Effector memory CD8-positive, alpha-beta T cell (primary cell): ENCODE results near the gene FHIP1A.
A peak's percentile ranks its signal among the peaks of the same experiment; 100 is the strongest.
"Not testable (repeated sequence)": the region's sequence is repeated elsewhere in the genome, so short reads cannot be mapped to it uniquely, and the experiment has no call there.

Source experiments
- ATAC-seq: fragments of 150-1000 bp; cut with Tn5 transposase; replicated peaks from 2 replicates; pipeline ENCODE4 v1.10.0; 2021; ENCODE audit warnings: mild to moderate bottlenecking, moderate library complexity
- DNase-seq, 3 experiments: peaks; one replicate each; pipeline ENCODE4 v3.0.0; 2021
- H3K27ac Mint-ChIP-seq, 2 donors: one replicate each; pipeline ENCODE4 v1.8.0; 2022; ENCODE audit warnings: mild to moderate bottlenecking in 2 of 2, mixed read lengths in 2 of 2, moderate library complexity in 2 of 2
- H3K27me3 Mint-ChIP-seq, 2 donors: one replicate each; pipeline ENCODE4 v1.8.0; 2022; ENCODE audit warnings: mixed read lengths in 2 of 2
- H3K36me3 Mint-ChIP-seq: one replicate; pipeline ENCODE4 v1.8.0; 2022; ENCODE audit warnings: mild to moderate bottlenecking, moderate library complexity, mixed read lengths; ENCODE audit not compliant: insufficient read depth
- H3K4me1 Mint-ChIP-seq, 2 donors: one replicate each; pipeline ENCODE4 v1.8.0; 2022; ENCODE audit warnings: low read depth in 2 of 2, mixed read lengths in 2 of 2
- H3K4me3 Mint-ChIP-seq, 2 donors: one replicate each; pipeline ENCODE4 v1.8.0; 2022; ENCODE audit warnings: mild to moderate bottlenecking in 2 of 2, mixed read lengths in 2 of 2, moderate library complexity in 2 of 2
- H3K9me3 Mint-ChIP-seq, 2 donors: one replicate each; pipeline ENCODE4 v1.8.0; 2022; ENCODE audit warnings: mixed read lengths in 2 of 2

Gene FHIP1A

GRCh38 chr4:151404802-151405201 lies 4.2 kb upstream of the FHIP1A start:
- peaks cover 19 to 20% of the 10 kb centered on the region in 2 donors for H3K4me1 Mint-ChIP-seq
- not testable (repeated sequence) for ATAC-seq, DNase-seq, H3K4me3 Mint-ChIP-seq, H3K9me3 Mint-ChIP-seq, H3K36me3 Mint-ChIP-seq, H3K27ac Mint-ChIP-seq
- H3K27me3 Mint-ChIP-seq = peaks cover 16 to 34% of the 10 kb centered on the region in 2 donors

DNA sequence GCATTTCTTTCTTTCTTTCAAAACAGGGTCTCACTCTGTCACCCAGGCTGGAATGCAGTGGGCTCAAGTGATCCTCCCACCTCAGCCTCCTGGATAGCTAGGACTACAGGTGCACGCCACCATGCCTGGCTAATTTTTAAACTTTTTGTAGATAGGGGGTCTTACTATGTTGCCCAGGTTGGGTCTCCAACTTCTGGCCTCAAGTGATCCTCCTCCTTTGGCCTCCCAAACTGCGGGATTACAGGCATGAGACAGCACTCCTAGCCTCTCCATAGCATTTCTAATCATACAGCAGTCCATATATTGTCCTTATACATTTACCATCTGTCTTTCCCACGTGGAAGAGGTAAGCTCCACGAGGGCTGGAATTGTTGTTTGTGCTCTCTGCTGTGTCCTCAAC lies 2.0 kb upstream of the FHIP1A start:
- H3K27me3 Mint-ChIP-seq = peaks cover 23 to 40% of the 10 kb centered on the region in 2 donors
- peaks cover 20 to 25% of the 10 kb centered on the region in 2 donors for H3K4me1 Mint-ChIP-seq
- DNase-seq (no peak), ATAC-seq (no peak)
- peak overlapping the region; percentile 84 to 96 for H3K4me3 Mint-ChIP-seq
- H3K27ac Mint-ChIP-seq = no peak overlapping the region
- H3K9me3 Mint-ChIP-seq = no peaks in the 10 kb centered on the region
- H3K36me3 Mint-ChIP-seq = peaks cover 6% of the 10 kb centered on the region

GRCh38 chr4:151407466-151408379 lies 1.3 kb upstream of the FHIP1A start:
- Mint-ChIP-seq H3K4me3 (peak overlapping the region; percentile 84 to 96), H3K27ac (peak overlapping the region; percentile 10 to 27), H3K27me3 (peaks cover 25 to 43% of the 10 kb centered on the region in 2 donors), H3K36me3 (peaks cover 6% of the 10 kb centered on the region), H3K4me1 (peaks cover 20 to 25% of the 10 kb centered on the region in 2 donors), H3K9me3 (no peaks in the 10 kb centered on the region)
- ATAC-seq (no peak), DNase-seq (peak in 2 of 3 experiments; percentile 2)

DNA sequence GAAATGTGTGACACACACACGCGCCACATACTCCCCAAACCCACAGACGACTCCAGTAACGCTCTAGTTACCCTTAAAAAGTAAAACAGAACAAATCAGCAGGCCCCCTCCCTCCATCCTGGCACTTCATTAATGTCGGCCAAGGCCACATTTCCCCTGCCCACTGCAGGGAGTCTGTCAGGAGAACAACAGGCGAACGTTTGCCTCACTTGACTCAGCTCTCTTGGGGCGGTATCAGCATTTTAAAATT lies 671 bp upstream of the FHIP1A start:
- ATAC-seq = no peak
- peaks cover 31 to 48% of the 10 kb centered on the region in 2 donors for H3K27me3 Mint-ChIP-seq
- H3K9me3 Mint-ChIP-seq = no peaks in the 10 kb centered on the region
- DNase-seq = no peak
- H3K4me1 Mint-ChIP-seq = peaks cover 20 to 25% of the 10 kb centered on the region in 2 donors
- peak overlapping the region; percentile 10 to 27 for H3K27ac Mint-ChIP-seq
- H3K36me3 Mint-ChIP-seq = peaks cover 6% of the 10 kb centered on the region
- peak overlapping the region; percentile 84 to 96 for H3K4me3 Mint-ChIP-seq

GRCh38 chr4:151409470-151410313 lies 716 bp downstream of the FHIP1A start:
- DNase-seq = peak in 1 of 3 experiments; percentile 3
- Mint-ChIP-seq H3K27ac (peak overlapping the region in 1 of 2 donors; percentile 82), H3K27me3 (peaks cover 32 to 48% of the 10 kb centered on the region in 2 donors), H3K36me3 (peaks cover 6% of the 10 kb centered on the region), H3K4me3 (peak overlapping the region; percentile 84 to 96), H3K9me3 (no peaks in the 10 kb centered on the region), H3K4me1 (peaks cover 20 to 25% of the 10 kb centered on the region in 2 donors)
- ATAC-seq = no peak

DNA sequence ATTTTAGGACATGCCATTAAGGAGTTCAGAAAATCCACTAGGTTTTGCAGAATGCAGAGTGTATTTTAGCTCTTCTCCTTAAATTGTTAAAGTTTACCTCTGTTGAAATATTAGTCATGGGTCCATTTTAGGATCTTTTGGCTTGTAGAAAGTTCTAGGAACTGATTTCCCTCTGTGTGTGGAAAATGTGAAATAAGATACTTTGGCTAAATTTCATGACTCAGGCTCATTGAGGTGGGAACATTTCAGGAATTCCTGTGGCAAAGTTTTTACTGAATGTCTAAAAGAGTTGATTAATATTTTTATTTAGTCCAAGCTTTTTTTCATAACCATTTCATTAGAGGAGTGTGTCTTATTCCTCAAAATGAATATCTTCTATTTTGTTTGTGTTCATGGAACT lies 7.0 kb downstream of the FHIP1A start:
- Mint-ChIP-seq H3K27ac (no peak overlapping the region), H3K9me3 (no peaks in the 10 kb centered on the region), H3K4me1 (no peaks in the 10 kb centered on the region), H3K36me3 (no peaks in the 10 kb centered on the region), H3K27me3 (peaks cover 18 to 29% of the 10 kb centered on the region in 2 donors), H3K4me3 (no peak overlapping the region)
- ATAC-seq = no peak
- no peak for DNase-seq

GRCh38 chr4:151417164-151417571 lies 8.2 kb downstream of the FHIP1A start:
- no peaks in the 10 kb centered on the region for H3K36me3 Mint-ChIP-seq
- H3K4me3 Mint-ChIP-seq = no peak overlapping the region
- H3K27ac Mint-ChIP-seq = no peak overlapping the region
- DNase-seq = no peak
- no peak for ATAC-seq
- no peaks in the 10 kb centered on the region for H3K4me1 Mint-ChIP-seq
- peaks cover 28% of the 10 kb centered on the region in 2 donors for H3K27me3 Mint-ChIP-seq
- H3K9me3 Mint-ChIP-seq = no peaks in the 10 kb centered on the region

DNA sequence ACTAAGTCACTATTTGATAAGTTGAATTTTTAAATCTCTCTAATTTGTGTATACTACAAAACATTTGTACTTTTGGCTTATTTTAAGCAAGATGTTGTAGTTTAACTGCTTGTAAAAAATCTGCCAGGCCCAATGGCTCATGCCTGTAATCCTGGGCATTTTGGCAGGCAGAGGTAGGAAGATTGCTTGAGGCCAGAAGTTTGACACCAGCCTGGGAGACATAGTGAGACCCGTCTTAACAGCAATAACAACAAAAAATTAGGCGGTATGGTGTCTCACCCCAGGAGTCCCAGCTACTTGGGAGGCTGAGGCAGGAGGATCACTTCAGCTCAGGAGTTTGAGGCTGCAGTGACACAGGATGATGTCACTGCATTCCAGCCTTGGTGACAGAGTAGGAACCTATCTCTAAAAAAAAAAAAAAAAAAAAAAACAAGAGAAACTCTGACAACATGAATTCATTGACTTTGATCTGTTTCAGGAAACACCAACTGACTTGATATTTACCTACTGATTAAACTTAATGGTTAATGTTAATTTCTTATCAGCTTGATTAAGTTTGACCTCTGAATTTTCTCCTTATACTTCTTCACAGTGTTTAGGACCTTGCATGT lies 8.9 kb downstream of the FHIP1A start:
- DNase-seq (no peak), ATAC-seq (no peak)
- Mint-ChIP-seq H3K9me3 (no peaks in the 10 kb centered on the region), H3K4me3 (no peak overlapping the region), H3K36me3 (no peaks in the 10 kb centered on the region), H3K27ac (no peak overlapping the region), H3K27me3 (peaks cover 24 to 28% of the 10 kb centered on the region in 2 donors), H3K4me1 (no peaks in the 10 kb centered on the region)

DNA sequence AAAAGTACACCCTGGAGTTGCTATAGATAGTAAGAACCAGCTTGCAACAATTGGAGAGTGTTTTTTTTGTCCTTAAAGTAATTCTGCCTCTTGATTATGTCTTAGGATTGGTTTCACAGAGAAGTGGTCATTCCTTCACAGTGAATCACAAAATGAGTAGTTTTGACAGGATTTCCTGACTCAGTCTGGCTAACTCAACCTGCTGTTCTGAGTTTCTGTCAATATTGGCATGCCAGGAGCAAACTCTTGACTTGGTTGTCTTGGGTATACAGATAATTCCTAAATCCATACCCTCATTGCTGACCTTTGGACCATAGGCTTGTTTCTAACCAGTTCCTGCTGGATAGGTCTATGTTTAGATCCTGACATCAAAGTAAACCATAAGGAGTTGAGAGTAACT lies 9.4 kb downstream of the FHIP1A start:
- Mint-ChIP-seq H3K9me3 (no peaks in the 10 kb centered on the region), H3K4me3 (no peak overlapping the region), H3K36me3 (no peaks in the 10 kb centered on the region), H3K27ac (no peak overlapping the region), H3K4me1 (no peaks in the 10 kb centered on the region), H3K27me3 (peaks cover 23 to 28% of the 10 kb centered on the region in 2 donors)
- DNase-seq (no peak), ATAC-seq (no peak)

- H3K36me3 Mint-ChIP-seq = no peaks in the 10 kb centered on the region
- DNase-seq (no peak), ATAC-seq (no peak)
- no peaks in the 10 kb centered on the region for H3K9me3 Mint-ChIP-seq
- H3K27ac Mint-ChIP-seq = no peak overlapping the region
- peaks cover 27 to 33% of the 10 kb centered on the region in 2 donors for H3K27me3 Mint-ChIP-seq
- H3K4me1 Mint-ChIP-seq = no peaks in the 10 kb centered on the region
- H3K4me3 Mint-ChIP-seq = no peak overlapping the region
Measured at GRCh38 chr4:151418856-151419255, 9.9 kb downstream of the FHIP1A start.

GRCh38 chr4:151420250-151420807 lies 11.4 kb downstream of the FHIP1A start:
- Mint-ChIP-seq H3K27me3 (peaks cover 36 to 43% of the 10 kb centered on the region in 2 donors), H3K36me3 (no peaks in the 10 kb centered on the region), H3K4me1 (no peaks in the 10 kb centered on the region), H3K9me3 (no peaks in the 10 kb centered on the region), H3K27ac (no peak overlapping the region), H3K4me3 (no peak overlapping the region)
- ATAC-seq (no peak), DNase-seq (no peak)

DNA sequence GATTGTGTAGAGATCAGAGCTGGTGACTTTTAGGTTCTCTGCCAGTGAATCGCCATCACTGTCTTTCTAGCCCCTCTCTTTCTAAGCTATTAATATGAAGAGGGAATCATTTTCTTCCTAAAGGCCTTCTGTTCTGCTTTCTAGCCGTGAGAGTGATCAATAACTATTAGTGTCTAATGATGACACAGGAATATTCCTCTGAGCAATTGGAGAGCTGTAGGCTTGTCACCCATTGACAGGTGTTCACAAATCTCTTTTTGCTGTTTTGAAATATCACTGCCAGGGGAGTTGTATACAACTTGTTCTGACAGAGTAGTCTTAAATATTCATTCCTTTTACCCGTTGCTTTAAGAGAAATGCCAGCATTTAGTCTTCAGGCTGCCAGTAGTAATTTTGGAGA lies 13.9 kb downstream of the FHIP1A start:
- H3K27ac Mint-ChIP-seq = no peak overlapping the region
- no peak for ATAC-seq
- no peak overlapping the region for H3K4me3 Mint-ChIP-seq
- H3K9me3 Mint-ChIP-seq = no peaks in the 10 kb centered on the region
- DNase-seq = no peak
- peaks cover 28 to 34% of the 10 kb centered on the region in 2 donors for H3K27me3 Mint-ChIP-seq
- H3K36me3 Mint-ChIP-seq = no peaks in the 10 kb centered on the region
- no peaks in the 10 kb centered on the region for H3K4me1 Mint-ChIP-seq

- Mint-ChIP-seq H3K27me3 (peaks cover 30 to 39% of the 10 kb centered on the region in 2 donors), H3K4me1 (no peaks in the 10 kb centered on the region), H3K27ac (no peak overlapping the region), H3K9me3 (no peaks in the 10 kb centered on the region), H3K36me3 (no peaks in the 10 kb centered on the region), H3K4me3 (no peak overlapping the region)
- ATAC-seq (no peak), DNase-seq (no peak)
Measured at GRCh38 chr4:151426513-151426912, 17.5 kb downstream of the FHIP1A start.
